ENCODE data around the gene TNFRSF4.
"Not testable (repeated sequence)": the region's sequence is repeated elsewhere in the genome, so short reads cannot be mapped to it uniquely, and the experiment has no call there.

The TNFRSF4 gene

DNA sequence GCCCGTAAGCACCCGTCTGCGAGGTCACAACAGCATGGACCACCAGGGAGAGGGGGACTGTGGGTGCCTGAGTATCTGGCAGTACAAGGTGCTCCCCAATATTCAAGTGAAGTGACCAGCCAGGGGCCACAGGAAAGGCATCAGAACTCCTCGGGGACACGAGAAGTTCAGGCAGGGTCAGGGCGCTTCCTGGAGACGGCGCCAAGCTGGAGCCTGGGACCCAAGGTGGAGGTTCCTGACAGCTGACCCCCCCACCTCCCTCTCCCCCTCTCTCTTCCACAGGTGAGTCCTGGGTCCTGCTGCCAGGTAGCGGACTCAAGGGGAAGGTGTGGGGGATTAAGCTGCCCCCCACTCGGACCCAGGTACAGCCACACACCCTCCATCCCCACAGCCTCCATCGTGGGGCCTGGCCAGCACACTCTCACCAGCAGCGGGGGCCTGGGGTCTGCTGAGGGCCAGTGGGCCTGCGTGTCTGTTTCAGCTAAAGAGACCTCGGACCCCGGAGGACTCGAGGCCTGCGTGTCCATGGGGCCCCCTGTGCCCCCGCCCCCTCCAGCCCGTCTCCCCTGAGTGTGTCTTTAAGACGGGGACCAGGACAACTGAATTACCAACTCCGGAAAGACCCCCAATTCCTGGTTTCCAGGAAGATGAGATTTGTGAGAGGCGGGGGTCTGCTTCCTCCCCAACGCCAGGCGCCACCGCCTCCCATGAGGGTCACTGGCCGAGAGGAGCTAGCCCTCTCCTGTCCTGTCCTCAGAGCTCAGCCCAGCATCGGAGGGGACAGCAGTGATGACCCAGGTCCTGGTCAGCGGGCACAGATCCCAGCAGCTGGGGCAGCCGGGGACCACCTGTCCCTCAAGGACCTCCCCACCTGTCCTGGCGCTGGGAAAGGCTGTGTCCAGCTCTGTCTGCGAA is 13.7 kb downstream of the TNFRSF4 start:
- H3K4me1 Mint-ChIP-seq (ENCODE audit: low read depth), result peaks cover 3% of the 10 kb centered on the region
- peaks cover 2% of the 10 kb centered on the region for H3K9me3 Mint-ChIP-seq
- peaks cover under 1% of the 10 kb centered on the region for H3K27me3 Mint-ChIP-seq (ENCODE audit: low read depth)
- peak overlapping the region; percentile 36 for H3K4me3 Mint-ChIP-seq
- DNase-seq (ENCODE audit: low spot score), result no peak
- H3K27ac Mint-ChIP-seq, result peak overlapping the region; percentile 69
- H3K36me3 Mint-ChIP-seq (ENCODE audit: low read depth), result peaks cover under 1% of the 10 kb centered on the region

DNA sequence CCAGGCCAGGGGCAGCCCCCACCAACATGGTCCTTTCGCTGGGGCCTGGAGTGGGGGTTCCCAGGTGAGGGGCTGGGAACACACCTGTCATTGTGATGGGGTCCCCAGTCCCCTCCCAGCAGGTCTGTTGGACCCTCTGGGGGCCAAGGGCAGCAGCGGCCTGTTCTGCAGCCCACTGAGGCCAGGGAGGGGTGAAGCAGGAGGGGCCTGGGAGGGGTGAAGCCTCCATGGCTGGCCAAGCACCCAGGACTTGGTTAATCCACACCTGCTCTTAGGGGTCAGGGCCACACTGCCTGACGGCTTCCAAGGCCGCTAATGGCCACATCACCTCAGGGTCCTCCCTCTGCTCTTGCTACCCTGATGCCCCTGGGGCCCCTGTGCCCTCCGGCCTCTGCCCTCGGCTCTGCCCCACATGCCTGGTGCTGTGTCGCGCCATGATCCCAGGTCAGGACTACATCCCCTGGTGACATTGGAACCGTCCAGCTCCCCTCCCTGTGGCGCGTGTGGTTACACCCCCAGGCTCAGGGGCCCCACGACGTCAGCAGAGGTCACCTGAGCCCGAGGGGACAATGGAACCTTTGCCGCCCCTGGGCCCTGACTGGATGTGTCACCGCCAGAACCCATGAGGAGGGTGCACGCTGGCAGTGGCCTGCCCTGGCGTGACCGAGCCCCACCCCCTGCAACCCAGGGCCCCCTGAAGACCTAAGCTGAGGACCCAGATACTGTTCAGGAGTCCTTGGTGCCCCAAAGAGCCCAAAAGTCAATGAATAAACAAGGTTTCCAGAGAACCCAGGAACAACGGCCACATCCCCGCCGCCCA is 14.6 kb downstream of the TNFRSF4 start:
- Mint-ChIP-seq H3K36me3 (ENCODE audit: low read depth) (peaks cover 2% of the 10 kb centered on the region), H3K4me3 (peak overlapping the region; percentile 36), H3K27me3 (ENCODE audit: low read depth) (peaks cover 9% of the 10 kb centered on the region), H3K4me1 (ENCODE audit: low read depth) (peaks cover 3% of the 10 kb centered on the region), H3K9me3 (peaks cover 11% of the 10 kb centered on the region), H3K27ac (peak overlapping the region; percentile 15)
- no peak for DNase-seq (ENCODE audit: low spot score)

DNA sequence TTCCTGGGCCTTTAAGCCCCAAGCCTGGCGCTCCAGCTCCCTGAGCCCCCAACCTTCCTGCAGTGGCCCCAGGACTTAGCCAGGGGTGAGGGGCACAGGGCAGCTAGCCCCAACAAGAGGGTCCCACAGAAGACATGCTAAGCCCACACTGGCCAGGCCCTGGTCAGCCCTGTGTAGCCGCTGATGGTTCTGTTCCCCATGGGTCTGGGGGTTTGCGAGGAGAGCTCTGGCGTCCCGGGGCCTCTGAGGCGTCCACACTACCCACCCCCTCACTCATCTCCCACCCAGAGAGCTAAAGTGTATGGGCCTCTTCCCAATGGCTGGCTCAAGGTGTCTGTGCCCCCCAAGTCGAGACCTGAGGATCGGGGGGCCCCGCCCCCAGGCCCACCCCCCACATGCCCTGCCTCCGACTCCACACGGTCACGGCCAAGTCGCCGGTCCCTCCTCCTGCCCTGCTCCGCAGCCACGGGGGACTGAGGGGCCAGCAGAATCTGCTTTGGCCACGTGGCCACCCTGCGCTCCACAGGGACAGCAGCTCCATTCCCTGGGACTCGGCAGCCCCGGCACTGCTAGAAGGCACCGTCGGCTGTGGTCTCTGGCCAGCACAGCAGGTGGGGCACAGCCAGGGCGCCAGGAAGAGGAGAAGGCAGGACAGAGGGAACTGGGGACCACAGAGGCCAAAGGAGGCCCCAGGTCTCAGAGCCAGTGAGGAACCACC is 15.4 kb downstream of the TNFRSF4 start:
- peaks cover 9% of the 10 kb centered on the region for H3K27me3 Mint-ChIP-seq (ENCODE audit: low read depth)
- H3K4me3 Mint-ChIP-seq, result no peak overlapping the region
- no peak overlapping the region for H3K27ac Mint-ChIP-seq
- H3K36me3 Mint-ChIP-seq (ENCODE audit: low read depth), result peaks cover 2% of the 10 kb centered on the region
- peaks cover 3% of the 10 kb centered on the region for H3K4me1 Mint-ChIP-seq (ENCODE audit: low read depth)
- H3K9me3 Mint-ChIP-seq, result peaks cover 14% of the 10 kb centered on the region
- DNase-seq (ENCODE audit: low spot score), result no peak

DNA sequence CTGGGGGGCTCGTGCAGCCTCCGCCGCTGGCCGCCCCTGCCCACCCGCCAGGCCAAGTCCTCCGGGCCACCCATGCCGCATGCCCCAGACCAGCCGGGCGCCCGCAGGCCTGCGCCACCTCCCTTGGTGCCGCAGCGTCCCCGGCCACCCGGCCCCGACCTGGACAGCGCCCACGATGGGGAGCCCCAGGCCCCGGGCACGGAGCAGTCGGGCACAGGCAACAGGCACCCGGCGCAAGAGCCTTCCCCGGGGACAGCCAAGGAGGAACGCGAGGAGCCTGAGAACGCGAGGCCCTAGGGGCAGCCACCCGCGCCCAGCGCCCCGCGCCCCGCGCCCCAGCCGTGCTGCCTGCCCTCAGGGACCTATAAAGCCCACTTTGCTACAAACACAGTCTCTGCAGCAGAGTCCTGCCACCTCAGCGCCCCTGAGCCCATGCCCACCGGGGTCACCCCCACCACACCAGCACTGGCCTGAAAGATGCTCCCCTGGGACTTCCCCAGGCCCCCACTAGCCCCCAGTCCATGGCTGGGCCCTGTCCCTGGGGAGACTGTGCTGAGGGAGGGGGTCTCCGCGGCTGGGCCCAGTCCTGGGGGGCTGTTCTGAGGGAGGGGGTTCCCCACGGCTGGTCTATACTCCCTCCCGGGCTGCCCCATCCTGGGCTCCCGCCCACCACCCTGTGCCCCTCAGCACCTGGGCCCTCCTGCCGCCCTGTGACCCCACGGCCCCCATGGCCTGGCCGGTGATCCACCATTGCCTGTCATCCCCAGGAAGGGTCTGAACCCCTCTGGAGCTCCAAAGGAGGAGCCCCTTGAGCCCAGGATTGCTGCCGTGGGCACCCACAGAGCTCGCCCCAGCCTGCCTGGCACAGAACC is 16.2 kb downstream of the TNFRSF4 start:
- H3K9me3 Mint-ChIP-seq, result peaks cover 14% of the 10 kb centered on the region
- H3K36me3 Mint-ChIP-seq (ENCODE audit: low read depth), result peaks cover 2% of the 10 kb centered on the region
- H3K27ac Mint-ChIP-seq, result no peak overlapping the region
- H3K27me3 Mint-ChIP-seq (ENCODE audit: low read depth), result peaks cover 9% of the 10 kb centered on the region
- H3K4me1 Mint-ChIP-seq (ENCODE audit: low read depth), result peaks cover 3% of the 10 kb centered on the region
- no peak overlapping the region for H3K4me3 Mint-ChIP-seq
- no peak for DNase-seq (ENCODE audit: low spot score)

DNA sequence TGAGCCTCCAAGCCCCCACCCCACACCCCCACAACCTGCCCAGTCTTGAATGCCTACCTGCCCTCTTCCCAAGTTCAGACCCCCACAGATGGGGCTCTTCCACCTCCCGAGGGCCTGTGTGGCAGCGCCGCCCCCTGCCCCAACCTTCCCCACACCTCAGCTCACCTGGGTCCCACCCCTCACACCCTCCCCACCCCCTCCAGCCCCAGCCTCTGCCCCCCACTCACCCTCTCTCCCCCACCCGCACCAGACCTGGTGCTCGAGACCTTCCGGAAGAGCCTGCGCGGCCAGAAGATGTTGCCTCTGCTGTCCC is 16.8 kb downstream of the TNFRSF4 start:
- Mint-ChIP-seq H3K27ac (no peak overlapping the region), H3K9me3 (peaks cover 15% of the 10 kb centered on the region), H3K36me3 (ENCODE audit: low read depth) (peaks cover 2% of the 10 kb centered on the region), H3K27me3 (ENCODE audit: low read depth) (peaks cover 9% of the 10 kb centered on the region), H3K4me3 (no peak overlapping the region), H3K4me1 (ENCODE audit: low read depth) (peaks cover 3% of the 10 kb centered on the region)
- DNase-seq (ENCODE audit: low spot score), result no peak

DNA sequence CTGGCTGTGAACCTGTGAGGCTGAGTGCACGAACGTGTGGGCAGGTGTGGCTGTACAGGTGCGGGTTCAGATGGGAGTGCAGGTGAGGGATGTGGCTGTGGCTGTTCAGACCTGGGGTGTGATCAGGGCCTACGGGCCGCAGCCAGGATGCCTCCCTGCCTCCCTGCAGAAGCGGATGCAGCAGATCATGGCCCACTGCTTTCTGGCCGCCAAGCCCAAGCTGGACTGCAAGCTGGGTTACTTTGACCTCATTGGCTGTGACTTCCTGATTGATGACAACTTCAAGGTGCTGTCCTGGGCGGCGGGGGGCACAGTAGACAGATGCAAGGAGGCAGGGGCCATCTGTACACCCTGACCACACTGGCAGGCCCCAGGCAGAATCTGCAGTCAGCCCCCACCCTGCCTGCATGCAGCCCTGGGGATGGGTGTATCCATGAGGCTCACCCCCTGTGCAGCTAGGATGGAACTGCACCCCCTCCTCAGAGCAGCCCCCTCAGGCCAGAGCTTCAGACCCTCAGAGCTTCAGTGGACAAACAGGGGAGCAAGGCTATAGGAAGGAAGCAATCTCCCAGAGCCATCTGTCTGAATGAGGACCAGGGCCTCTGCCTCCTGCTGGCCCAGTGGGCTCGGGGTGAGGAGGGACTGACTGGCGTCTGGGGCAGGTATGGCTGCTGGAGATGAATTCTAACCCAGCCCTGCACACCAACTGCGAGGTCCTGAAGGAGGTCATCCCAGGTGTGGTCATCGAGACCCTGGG is 17.3 kb downstream of the TNFRSF4 start:
- H3K27me3 Mint-ChIP-seq (ENCODE audit: low read depth), result peaks cover 9% of the 10 kb centered on the region
- H3K4me3 Mint-ChIP-seq, result no peak overlapping the region
- H3K4me1 Mint-ChIP-seq (ENCODE audit: low read depth), result peaks cover 3% of the 10 kb centered on the region
- H3K9me3 Mint-ChIP-seq, result peaks cover 21% of the 10 kb centered on the region
- peaks cover 5% of the 10 kb centered on the region for H3K36me3 Mint-ChIP-seq (ENCODE audit: low read depth)
- H3K27ac Mint-ChIP-seq, result no peak overlapping the region
- DNase-seq (ENCODE audit: low spot score), result no peak

DNA sequence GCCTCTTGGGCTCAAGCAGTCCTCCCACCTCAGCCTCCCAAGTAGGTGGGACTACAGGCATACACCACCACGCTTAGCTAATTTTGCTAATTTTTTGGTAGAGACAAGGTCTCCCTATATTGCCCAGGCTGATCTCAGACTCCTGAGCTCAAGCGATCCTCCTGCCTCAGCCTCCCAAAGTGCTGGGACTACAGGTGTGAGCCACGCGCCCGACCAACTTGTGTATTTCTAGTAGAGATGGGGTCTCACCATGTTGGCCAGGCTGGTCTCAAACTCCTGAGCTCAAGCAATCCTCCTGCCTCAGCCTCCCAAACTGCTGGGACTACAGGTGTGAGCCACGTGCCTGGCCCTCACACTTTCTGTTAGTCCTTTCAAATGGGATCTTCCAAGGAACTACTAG is 18.2 kb downstream of the TNFRSF4 start:
- not testable (repeated sequence) for H3K27me3 Mint-ChIP-seq (ENCODE audit: low read depth); DNase-seq (ENCODE audit: low spot score); H3K27ac Mint-ChIP-seq; H3K36me3 Mint-ChIP-seq (ENCODE audit: low read depth); H3K4me1 Mint-ChIP-seq (ENCODE audit: low read depth); H3K4me3 Mint-ChIP-seq
- H3K9me3 Mint-ChIP-seq, result peaks cover 21% of the 10 kb centered on the region

DNA sequence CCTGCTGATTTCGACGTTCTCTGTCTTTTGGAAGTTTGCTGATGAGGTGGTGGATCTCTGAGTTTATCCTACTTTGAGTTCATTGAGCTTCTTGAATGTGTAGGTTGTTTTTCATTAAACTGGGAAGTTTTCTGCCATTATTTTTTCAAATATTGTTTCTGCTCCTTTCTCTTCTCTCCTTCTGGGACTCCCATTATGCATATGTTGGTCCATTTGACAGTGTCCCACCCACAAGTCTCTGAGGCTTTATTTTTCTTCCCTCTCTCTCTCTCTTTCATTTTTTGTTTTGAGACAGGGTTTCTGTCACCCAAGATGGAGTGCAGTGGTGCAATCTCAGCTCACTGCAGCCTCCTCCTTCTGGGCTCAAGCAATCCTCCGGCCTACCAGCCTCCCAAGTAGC is 19.2 kb downstream of the TNFRSF4 start:
- peaks cover 12% of the 10 kb centered on the region for H3K27me3 Mint-ChIP-seq (ENCODE audit: low read depth)
- DNase-seq (ENCODE audit: low spot score), result no peak

DNA sequence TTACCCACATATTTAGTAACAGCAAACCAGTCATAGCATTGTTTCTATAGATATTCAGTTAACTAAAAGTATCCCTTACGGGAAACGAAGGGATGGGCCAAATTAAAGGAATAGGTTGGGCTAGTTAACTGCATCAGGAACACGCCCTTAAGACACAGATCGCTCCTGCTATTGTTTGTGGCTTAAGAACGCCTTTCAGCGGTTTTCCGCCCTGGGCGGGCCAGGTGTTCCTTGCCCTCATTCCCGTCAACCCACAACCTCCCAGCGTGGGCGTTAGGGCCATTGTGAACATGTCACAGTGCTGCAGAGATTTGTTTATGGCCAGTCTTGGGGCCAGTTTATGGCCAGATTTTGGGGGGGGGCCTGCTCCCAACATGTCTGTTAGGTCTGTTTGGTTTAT is 22.2 kb downstream of the TNFRSF4 start:
- peaks cover 21% of the 10 kb centered on the region for H3K9me3 Mint-ChIP-seq
- H3K27ac Mint-ChIP-seq, result no peak overlapping the region
- peaks cover 26% of the 10 kb centered on the region for H3K27me3 Mint-ChIP-seq (ENCODE audit: low read depth)
- DNase-seq (ENCODE audit: low spot score), result no peak
- no peaks in the 10 kb centered on the region for H3K4me1 Mint-ChIP-seq (ENCODE audit: low read depth)
- peaks cover 5% of the 10 kb centered on the region for H3K36me3 Mint-ChIP-seq (ENCODE audit: low read depth)
- no peak overlapping the region for H3K4me3 Mint-ChIP-seq

More for the DNA sequence above, 19.2 kb downstream of the TNFRSF4 start:
- Mint-ChIP-seq H3K27ac (no peak overlapping the region), H3K9me3 (peaks cover 21% of the 10 kb centered on the region), H3K4me3 (no peak overlapping the region), H3K36me3 (ENCODE audit: low read depth) (peaks cover 5% of the 10 kb centered on the region), H3K4me1 (ENCODE audit: low read depth) (no peaks in the 10 kb centered on the region)

DNA sequence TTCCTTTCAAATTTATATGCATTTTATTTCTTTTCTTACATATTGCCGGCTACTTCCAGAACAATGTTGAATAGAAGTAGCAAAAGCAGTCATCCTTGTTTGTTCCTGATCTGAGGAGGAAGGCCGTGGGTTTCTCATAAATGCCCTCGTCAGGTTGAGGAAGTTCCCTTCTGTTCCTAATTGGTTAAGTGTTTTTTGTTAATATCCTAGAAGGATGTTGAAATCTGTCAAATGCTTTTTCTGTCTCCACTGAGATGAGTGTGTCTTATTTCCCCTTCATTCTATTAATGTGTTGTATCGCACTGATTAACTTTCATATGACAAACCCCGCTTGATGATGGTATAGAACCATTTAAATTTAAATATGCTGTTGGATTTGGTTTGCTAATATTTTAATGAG is 24.8 kb downstream of the TNFRSF4 start:
- H3K36me3 Mint-ChIP-seq (ENCODE audit: low read depth), result peaks cover 3% of the 10 kb centered on the region

DNA sequence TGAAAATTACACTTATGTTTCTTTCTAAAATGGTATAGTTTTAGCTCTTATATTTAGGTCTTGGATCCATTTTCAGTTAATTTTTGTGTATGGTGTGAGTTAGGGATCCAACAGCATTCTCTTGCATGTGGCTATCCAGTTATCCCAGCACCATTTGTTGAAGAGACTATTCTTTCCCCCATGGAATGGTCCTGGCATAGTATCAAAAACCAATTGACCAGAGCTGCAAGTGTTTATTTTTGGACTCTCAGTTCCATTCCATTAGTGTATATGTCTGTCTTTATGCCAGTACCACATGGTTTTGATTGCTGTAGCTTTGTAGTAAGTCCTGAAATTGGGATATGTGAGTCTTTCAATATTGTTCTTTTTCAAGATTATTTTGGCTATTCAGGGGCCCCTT is 26.0 kb downstream of the TNFRSF4 start:
- no peak overlapping the region for H3K4me3 Mint-ChIP-seq
- no peak for DNase-seq (ENCODE audit: low spot score)
- peaks cover 7% of the 10 kb centered on the region for H3K9me3 Mint-ChIP-seq
- peaks cover 3% of the 10 kb centered on the region for H3K36me3 Mint-ChIP-seq (ENCODE audit: low read depth)
- no peak overlapping the region for H3K27ac Mint-ChIP-seq
- peaks cover 17% of the 10 kb centered on the region for H3K27me3 Mint-ChIP-seq (ENCODE audit: low read depth)
- no peaks in the 10 kb centered on the region for H3K4me1 Mint-ChIP-seq (ENCODE audit: low read depth)

More for the DNA sequence above, 24.8 kb downstream of the TNFRSF4 start:
- peaks cover 17% of the 10 kb centered on the region for H3K27me3 Mint-ChIP-seq (ENCODE audit: low read depth)
- no peak overlapping the region for H3K4me3 Mint-ChIP-seq
- no peak for DNase-seq (ENCODE audit: low spot score)
- H3K27ac Mint-ChIP-seq, result no peak overlapping the region
- peaks cover 8% of the 10 kb centered on the region for H3K9me3 Mint-ChIP-seq
- no peaks in the 10 kb centered on the region for H3K4me1 Mint-ChIP-seq (ENCODE audit: low read depth)

DNA sequence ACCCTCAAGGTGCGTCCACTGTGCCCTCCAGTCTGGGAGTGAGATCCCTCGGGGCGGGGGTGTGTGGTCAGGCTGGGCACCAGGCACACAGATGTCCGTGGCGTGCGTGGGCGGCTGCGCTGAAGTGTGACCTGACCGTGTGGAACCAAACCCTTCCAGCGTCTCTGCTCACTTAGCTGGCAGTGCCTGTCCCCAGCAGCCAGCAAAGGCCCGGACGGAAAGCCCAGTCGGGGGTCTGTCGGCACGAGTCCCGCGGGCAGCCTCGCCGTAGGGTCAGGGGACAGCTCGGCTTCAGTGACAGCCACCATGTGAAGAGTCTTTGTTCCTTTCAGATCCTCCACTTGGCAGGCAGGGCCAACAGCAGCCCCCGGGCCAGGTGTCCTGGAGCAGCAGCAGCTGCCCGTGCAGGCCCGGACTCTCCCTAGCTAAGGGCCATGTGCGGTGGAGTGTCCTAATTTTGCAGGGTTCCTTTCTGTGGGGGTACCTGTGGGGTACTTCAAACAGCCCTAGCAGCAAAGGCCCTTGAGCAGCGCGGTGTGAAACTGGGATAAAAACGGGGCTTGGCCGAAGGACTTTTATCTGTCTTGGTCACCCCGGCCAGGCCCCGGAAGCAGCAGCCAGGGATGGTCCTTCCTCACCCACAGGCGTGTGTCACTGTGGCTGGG is 28.7 kb downstream of the TNFRSF4 start:
- H3K4me3 Mint-ChIP-seq, result no peak overlapping the region
- no peaks in the 10 kb centered on the region for H3K4me1 Mint-ChIP-seq (ENCODE audit: low read depth)
- no peak overlapping the region for H3K27ac Mint-ChIP-seq
- no peak for DNase-seq (ENCODE audit: low spot score)
- peaks cover 17% of the 10 kb centered on the region for H3K27me3 Mint-ChIP-seq (ENCODE audit: low read depth)
- H3K36me3 Mint-ChIP-seq (ENCODE audit: low read depth), result no peaks in the 10 kb centered on the region
- no peaks in the 10 kb centered on the region for H3K9me3 Mint-ChIP-seq

Data from T-helper 2 cell treated with Interferon-gamma antibody and Interleukin-4, amounts not matched to agents 5 μg/mL and 100 μg/mL, for 36 hours (primary cell).